Natural killer cell treated with Interleukin-12 subunit alpha and Interleukin-12 subunit beta and Interleukin-15 and Interleukin-18, amount 100 ng/mL, for 72 hours (primary cell): Measurements from ENCODE around the gene ZNF536. TPM values are rescaled to one million over a fixed set of nuclear protein-coding genes. Genes with fewer than 3 reads are reported as not detected.
"Not testable (repeated sequence)": the region's sequence is repeated elsewhere in the genome, so short reads cannot be mapped to it uniquely, and the experiment has no call there.

Experiments
- ATAC-seq, 2 donors: fragments of 150-1000 bp; cut with Tn5 transposase in 1 of 2; sonication (Bioruptor Pico), chemical (Tn5 transposase) in 1 of 2; 2 replicates each; pipeline ENCODE4 v1.10.0; 2021
- DNase-seq: peaks from one replicate; pipeline ENCODE4 v3.0.0; 2022; ENCODE audit warnings: low spot score
- H3K27ac Mint-ChIP-seq, 2 donors: 1 replicate in 1 of 2; 2 replicates in 1 of 2; pipeline ENCODE4 v1.8.0; 2022; ENCODE audit warnings: mixed read lengths in 2 of 2, mild to moderate bottlenecking in 1 of 2, moderate library complexity in 1 of 2
- H3K27me3 Mint-ChIP-seq, 2 donors: 1 replicate in 1 of 2; 2 replicates in 1 of 2; pipeline ENCODE4 v1.8.0; 2022; ENCODE audit warnings: mixed read lengths in 2 of 2
- H3K36me3 Mint-ChIP-seq: one replicate; pipeline ENCODE4 v1.8.0; 2022; ENCODE audit warnings: mixed read lengths
- H3K4me1 Mint-ChIP-seq, 2 donors: 1 replicate in 1 of 2; 2 replicates in 1 of 2; pipeline ENCODE4 v1.8.0; 2022; ENCODE audit warnings: low read depth in 2 of 2, mixed read lengths in 2 of 2, mild to moderate bottlenecking in 1 of 2
- H3K4me3 Mint-ChIP-seq: one replicate; pipeline ENCODE4 v1.8.0; 2022; ENCODE audit warnings: mixed read lengths
- H3K9me3 Mint-ChIP-seq: 2 replicates; pipeline ENCODE4 v1.8.0; 2022; ENCODE audit warnings: mixed read lengths
- total RNA-seq, 2 donors: library from RNA; stranded (reverse); gene quantifications; one replicate each; pipeline ENCODE4 v1.2.3, GENCODE V29; 2022

Gene ZNF536
- total RNA-seq, 2 donors from 2014 or later, result not detected

- H3K27ac Mint-ChIP-seq, result no peak overlapping the region
- DNase-seq (no peak), ATAC-seq (no peak)
- H3K9me3 Mint-ChIP-seq, result no peaks in the 10 kb centered on the region
- no peak overlapping the region for H3K4me3 Mint-ChIP-seq
- H3K4me1 Mint-ChIP-seq, result no peaks in the 10 kb centered on the region
- H3K27me3 Mint-ChIP-seq, result peaks cover 0 to 7% of the 10 kb centered on the region in 2 donors
- no peaks in the 10 kb centered on the region for H3K36me3 Mint-ChIP-seq
These were observed 58.1 kb downstream of the ZNF536 start for GRCh38 chr19:30430206-30430734.

- H3K36me3 Mint-ChIP-seq, result no peaks in the 10 kb centered on the region
- H3K27me3 Mint-ChIP-seq, result peaks cover 0 to 7% of the 10 kb centered on the region in 2 donors
- H3K27ac Mint-ChIP-seq, result no peak overlapping the region
- H3K4me1 Mint-ChIP-seq, result no peaks in the 10 kb centered on the region
- ATAC-seq (no peak), DNase-seq (no peak)
- H3K4me3 Mint-ChIP-seq, result no peak overlapping the region
- no peaks in the 10 kb centered on the region for H3K9me3 Mint-ChIP-seq
These were observed 59.4 kb downstream of the ZNF536 start for GRCh38 chr19:30431591-30431990.

GRCh38 chr19:30434797-30435594 is 62.8 kb downstream of the ZNF536 start:
- no peak for ATAC-seq
- H3K27me3 Mint-ChIP-seq, result peaks cover 0 to 2% of the 10 kb centered on the region in 2 donors
- DNase-seq, result no peak
- H3K4me1 Mint-ChIP-seq, result no peaks in the 10 kb centered on the region
- no peaks in the 10 kb centered on the region for H3K9me3 Mint-ChIP-seq
- no peaks in the 10 kb centered on the region for H3K36me3 Mint-ChIP-seq
- H3K27ac Mint-ChIP-seq, result no peak overlapping the region
- H3K4me3 Mint-ChIP-seq, result no peak overlapping the region

GRCh38 chr19:30437869-30438268 is 65.7 kb downstream of the ZNF536 start:
- Mint-ChIP-seq H3K4me1 (no peaks in the 10 kb centered on the region), H3K27me3 (peaks cover 0 to 8% of the 10 kb centered on the region in 2 donors), H3K4me3 (no peak overlapping the region), H3K36me3 (no peaks in the 10 kb centered on the region), H3K27ac (no peak overlapping the region), H3K9me3 (no peaks in the 10 kb centered on the region)
- ATAC-seq, result no peak
- DNase-seq, result no peak

GRCh38 chr19:30439310-30439709 is 67.1 kb downstream of the ZNF536 start:
- Mint-ChIP-seq H3K4me3 (no peak overlapping the region), H3K4me1 (no peaks in the 10 kb centered on the region), H3K27ac (no peak overlapping the region), H3K27me3 (peaks cover 0 to 6% of the 10 kb centered on the region in 2 donors), H3K9me3 (no peaks in the 10 kb centered on the region), H3K36me3 (no peaks in the 10 kb centered on the region)
- DNase-seq, result no peak
- no peak for ATAC-seq

GRCh38 chr19:30441011-30441410 is 68.8 kb downstream of the ZNF536 start:
- DNase-seq (no peak), ATAC-seq (no peak)
- H3K4me3 Mint-ChIP-seq, result no peak overlapping the region
- H3K27ac Mint-ChIP-seq, result no peak overlapping the region
- H3K4me1 Mint-ChIP-seq, result no peaks in the 10 kb centered on the region
- H3K9me3 Mint-ChIP-seq, result no peaks in the 10 kb centered on the region
- peaks cover 0 to 6% of the 10 kb centered on the region in 2 donors for H3K27me3 Mint-ChIP-seq
- no peaks in the 10 kb centered on the region for H3K36me3 Mint-ChIP-seq

- no peak overlapping the region for H3K27ac Mint-ChIP-seq
- H3K27me3 Mint-ChIP-seq, result peaks cover 0 to 6% of the 10 kb centered on the region in 2 donors
- H3K36me3 Mint-ChIP-seq, result no peaks in the 10 kb centered on the region
- no peaks in the 10 kb centered on the region for H3K4me1 Mint-ChIP-seq
- no peak for ATAC-seq
- H3K4me3 Mint-ChIP-seq, result no peak overlapping the region
- no peaks in the 10 kb centered on the region for H3K9me3 Mint-ChIP-seq
- no peak for DNase-seq
These were observed 70.5 kb downstream of the ZNF536 start for GRCh38 chr19:30442674-30443073.

GRCh38 chr19:30443531-30444252 is 71.5 kb downstream of the ZNF536 start:
- Mint-ChIP-seq H3K27me3 (peaks cover 9% of the 10 kb centered on the region in 2 donors), H3K4me3 (no peak overlapping the region), H3K27ac (no peak overlapping the region), H3K4me1 (no peaks in the 10 kb centered on the region), H3K36me3 (no peaks in the 10 kb centered on the region), H3K9me3 (no peaks in the 10 kb centered on the region)
- ATAC-seq (no peak), DNase-seq (no peak)

- no peaks in the 10 kb centered on the region for H3K36me3 Mint-ChIP-seq
- DNase-seq, result no peak
- H3K4me3 Mint-ChIP-seq, result no peak overlapping the region
- H3K27ac Mint-ChIP-seq, result no peak overlapping the region
- no peaks in the 10 kb centered on the region for H3K9me3 Mint-ChIP-seq
- no peaks in the 10 kb centered on the region for H3K4me1 Mint-ChIP-seq
- no peak for ATAC-seq
- H3K27me3 Mint-ChIP-seq, result peaks cover 13 to 15% of the 10 kb centered on the region in 2 donors
These were observed 72.1 kb downstream of the ZNF536 start for GRCh38 chr19:30444253-30444671.

GRCh38 chr19:30444686-30445232 is 72.6 kb downstream of the ZNF536 start:
- H3K27ac Mint-ChIP-seq, result no peak overlapping the region
- H3K36me3 Mint-ChIP-seq, result no peaks in the 10 kb centered on the region
- ATAC-seq (peak in 1 of 2 donors; percentile 11), DNase-seq (no peak)
- peaks cover 17% of the 10 kb centered on the region in 2 donors for H3K27me3 Mint-ChIP-seq
- no peak overlapping the region for H3K4me3 Mint-ChIP-seq
- no peaks in the 10 kb centered on the region for H3K9me3 Mint-ChIP-seq
- no peaks in the 10 kb centered on the region for H3K4me1 Mint-ChIP-seq

- Mint-ChIP-seq H3K27ac (no peak overlapping the region), H3K4me3 (no peak overlapping the region), H3K9me3 (no peaks in the 10 kb centered on the region), H3K4me1 (no peaks in the 10 kb centered on the region), H3K27me3 (peaks cover 16 to 21% of the 10 kb centered on the region in 2 donors), H3K36me3 (no peaks in the 10 kb centered on the region)
- ATAC-seq, result peak in 1 of 2 donors; percentile 43
- DNase-seq, result no peak
These were observed 73.2 kb downstream of the ZNF536 start for GRCh38 chr19:30445385-30445784.

- not testable (repeated sequence) for H3K36me3 Mint-ChIP-seq, H3K9me3 Mint-ChIP-seq, H3K4me1 Mint-ChIP-seq, DNase-seq, ATAC-seq, H3K4me3 Mint-ChIP-seq, H3K27ac Mint-ChIP-seq
- peaks cover 13 to 21% of the 10 kb centered on the region in 2 donors for H3K27me3 Mint-ChIP-seq
These were observed 73.9 kb downstream of the ZNF536 start for GRCh38 chr19:30446120-30446519.

- Mint-ChIP-seq H3K27me3 (peaks cover 10 to 21% of the 10 kb centered on the region in 2 donors), H3K27ac (no peak overlapping the region), H3K36me3 (no peaks in the 10 kb centered on the region), H3K4me1 (no peaks in the 10 kb centered on the region), H3K4me3 (no peak overlapping the region), H3K9me3 (no peaks in the 10 kb centered on the region)
- DNase-seq (no peak), ATAC-seq (no peak)
These were observed 74.8 kb downstream of the ZNF536 start for GRCh38 chr19:30446850-30447552.
